Retinal pigment epithelial cell (primary cell): ENCODE measurements around the gene LRRC45.

Source experiments
- DNase-seq: peaks from one replicate; pipeline ENCODE4 v3.0.0-alpha.2; 2010; ENCODE audit warnings: low read depth
- H3K4me3 ChIP-seq: 2 replicates; pipeline ENCODE4 v1.5.1; 2011; ENCODE audit warnings: mild to moderate bottlenecking, low read length, control low read depth, moderate library complexity
- CTCF ChIP-seq: conservative IDR thresholded peaks from 2 replicates; pipeline ENCODE4 v1.5.1; 2011; ENCODE audit warnings: low read depth, low read length, control low read depth, inconsistent platforms

The LRRC45 gene

DNA sequence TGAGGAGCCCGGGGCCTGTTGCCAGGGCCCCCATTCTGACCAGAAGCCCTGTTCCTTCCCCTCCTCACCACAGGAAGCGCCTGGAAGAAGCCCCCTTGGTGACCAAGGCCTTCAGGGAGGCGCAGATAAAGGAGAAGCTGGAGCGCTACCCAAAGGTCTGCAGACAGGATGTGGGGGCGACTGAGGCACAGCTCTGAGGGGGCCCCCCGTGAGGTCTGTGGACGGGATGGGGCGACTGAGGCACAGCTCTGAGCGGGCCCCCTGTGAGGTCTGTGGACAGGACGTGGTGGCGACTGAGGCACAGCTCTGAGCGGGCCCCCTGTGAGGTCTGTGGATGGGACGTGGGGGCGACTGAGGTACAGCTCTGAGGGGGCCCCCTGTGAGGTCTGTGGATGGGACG lies 13.7 kb upstream of the LRRC45 start:
- TF ChIP-seq CTCF = no peak
- no peak for DNase-seq
- H3K4me3 ChIP-seq = no peak overlapping the region

- no peak overlapping the region for H3K4me3 ChIP-seq
- no peak for DNase-seq
- no peak for TF ChIP-seq CTCF
These were observed 12.3 kb upstream of the LRRC45 start for GRCh38 chr17:82010575-82011525.

DNA sequence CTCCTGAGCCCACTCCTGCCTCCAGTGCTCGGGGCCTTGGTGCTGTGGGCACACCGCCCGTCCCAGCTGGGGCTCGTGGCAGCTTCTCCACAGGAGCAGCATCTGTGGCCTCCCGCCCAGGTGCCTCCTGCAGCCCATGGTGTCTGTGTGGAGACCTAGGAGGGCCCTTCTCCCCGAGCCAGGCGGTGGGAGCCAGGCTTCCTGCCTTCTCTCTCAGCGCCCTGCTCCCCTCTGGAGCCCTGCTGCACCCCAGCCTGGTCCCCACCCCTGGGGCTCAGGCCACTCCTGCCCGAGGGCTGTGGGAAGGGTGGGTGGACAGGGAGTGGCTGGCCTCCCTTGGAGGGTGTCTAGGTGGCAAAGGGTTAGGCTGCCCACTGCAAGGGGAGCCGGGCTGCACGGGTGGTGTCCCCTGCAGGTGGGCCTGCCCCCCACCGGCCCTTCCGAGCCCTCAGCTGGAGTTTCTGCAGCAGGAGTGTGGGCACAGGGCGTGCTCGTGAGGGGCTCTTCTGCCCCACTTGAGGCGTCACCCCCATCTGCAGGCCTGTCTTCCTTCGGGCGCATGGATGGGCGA lies 11.4 kb upstream of the LRRC45 start:
- no peak for TF ChIP-seq CTCF
- H3K4me3 ChIP-seq = no peak overlapping the region
- DNase-seq = no peak

GRCh38 chr17:82012261-82012639 lies 10.9 kb upstream of the LRRC45 start:
- TF ChIP-seq CTCF = no peak
- DNase-seq = no peak
- H3K4me3 ChIP-seq = no peak overlapping the region

- TF ChIP-seq CTCF = no peak
- DNase-seq = no peak
These were observed 10.3 kb upstream of the LRRC45 start for GRCh38 chr17:82012640-82013295.

GRCh38 chr17:82013341-82013740 lies 9.8 kb upstream of the LRRC45 start:
- TF ChIP-seq CTCF = no peak
- no peak overlapping the region for H3K4me3 ChIP-seq
- no peak for DNase-seq

More at GRCh38 chr17:82012640-82013295, 10.3 kb upstream of the LRRC45 start:
- H3K4me3 ChIP-seq = no peak overlapping the region
